Gastroesophageal sphincter (tissue), 3 donors: Measurements from ENCODE around the gene PTPN1.
"Not testable (repeated sequence)": the region's sequence is repeated elsewhere in the genome, so short reads cannot be mapped to it uniquely, and the experiment has no call there.

Source experiments
- CTCF ChIP-seq, 4 experiments: fragments of 200-600 bp in 2 of 4; fragments of 450-650 bp in 2 of 4; sonication (generic) in 1 of 4; IDR thresholded peaks; one replicate each; pipeline ENCODE4 v1.5.1; 2017 to 2019; ENCODE audit warnings: antibody characterized with exemption in 4 of 4, mild to moderate bottlenecking in 2 of 4, moderate library complexity in 2 of 4
- EP300 ChIP-seq: sonication (generic); formaldehyde crosslinking; IDR thresholded peaks from one replicate; pipeline ENCODE4 v1.6.1; 2017; ENCODE audit warnings: antibody characterized with exemption, mild to moderate bottlenecking
- POLR2A ChIP-seq, 2 donors: fragments of 450-650 bp; IDR thresholded peaks; one replicate each; pipeline ENCODE4 v1.6.1; 2017; ENCODE audit warnings: antibody characterized with exemption in 2 of 2, mild to moderate bottlenecking in 2 of 2, moderate library complexity in 1 of 2
- POLR2AphosphoS5 ChIP-seq: sonication (generic); formaldehyde crosslinking; IDR thresholded peaks from one replicate; pipeline ENCODE4 v1.6.1; 2017; ENCODE audit warnings: antibody characterized with exemption

GRCh38 chr20:50569487-50569863, 59.3 kb downstream of the PTPN1 start:
- TF ChIP-seq CTCF (IDR thresholded peaks at IDR 0.05); POLR2AphosphoS5; EP300; POLR2A (IDR thresholded peaks at IDR 0.05): not testable (repeated sequence)
